ENCODE measurements around the gene ACTN3. TPM values are rescaled to one million over a fixed set of nuclear protein-coding genes. Genes with fewer than 3 reads are reported as not detected.
"Not testable (repeated sequence)": the region's sequence is repeated elsewhere in the genome, so short reads cannot be mapped to it uniquely, and the experiment has no call there.

Gene ACTN3
- total RNA-seq, 2 donors from 2014 or later = 0.10 to 0.15 TPM

DNA sequence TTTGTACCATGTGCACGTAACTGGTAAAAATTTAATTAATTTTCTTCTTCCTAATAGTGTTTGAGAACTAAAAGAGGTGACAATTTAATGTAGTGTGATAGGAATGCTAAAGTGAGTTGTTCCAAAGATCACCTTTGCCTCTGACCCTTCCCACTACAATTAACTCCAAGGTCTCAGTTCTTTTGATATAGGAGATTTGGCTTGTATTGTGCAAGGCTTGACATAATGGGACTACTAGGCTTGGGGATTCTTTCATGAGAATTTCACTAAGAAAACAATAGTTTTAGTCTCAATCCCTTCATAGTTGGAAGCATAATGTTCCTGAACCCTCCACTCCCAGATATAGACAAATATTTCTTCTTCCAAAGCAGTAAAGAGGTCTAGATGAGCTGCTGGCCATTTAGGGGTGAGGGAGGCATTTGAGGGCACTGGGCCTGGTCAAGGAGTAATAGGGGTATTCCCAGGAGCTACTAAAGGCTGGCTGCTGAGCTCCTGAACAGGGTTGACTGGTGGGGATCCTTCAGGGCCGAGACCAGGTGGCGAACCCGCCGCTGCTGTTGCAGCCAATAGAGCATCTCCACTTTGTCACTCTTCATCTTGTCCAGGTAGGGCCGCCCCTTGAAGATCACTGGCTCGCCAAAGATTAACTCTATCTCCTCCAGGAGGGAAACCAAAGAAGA lies 43.4 kb downstream of the ACTN3 start:
- ATAC-seq (no peak), DNase-seq (no peak)
- intact Hi-C loops (cut with DNase I) = no loop called here

DNA sequence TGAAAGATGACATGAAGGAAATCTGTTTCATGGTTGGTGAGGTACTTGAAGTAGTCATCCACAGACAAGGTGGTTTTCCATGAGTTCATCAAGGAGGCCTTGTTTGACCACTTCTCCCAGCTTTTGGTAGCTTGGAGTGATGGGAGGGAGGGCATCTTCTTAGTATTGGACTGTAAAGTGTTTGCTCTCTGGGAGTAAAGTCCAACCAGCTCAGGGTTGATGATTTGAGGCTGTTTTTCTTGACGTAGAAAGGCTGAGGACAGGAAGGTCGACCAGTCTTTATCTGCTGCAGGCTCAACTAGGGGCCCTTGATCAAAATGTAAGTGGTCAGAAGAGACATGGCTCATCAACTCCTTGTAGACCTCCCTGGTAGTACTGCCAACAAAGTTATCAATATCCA lies 44.5 kb downstream of the ACTN3 start:
- intact Hi-C loops (cut with DNase I) = no loop called here
- ATAC-seq = no peak
- no peak for DNase-seq

DNA sequence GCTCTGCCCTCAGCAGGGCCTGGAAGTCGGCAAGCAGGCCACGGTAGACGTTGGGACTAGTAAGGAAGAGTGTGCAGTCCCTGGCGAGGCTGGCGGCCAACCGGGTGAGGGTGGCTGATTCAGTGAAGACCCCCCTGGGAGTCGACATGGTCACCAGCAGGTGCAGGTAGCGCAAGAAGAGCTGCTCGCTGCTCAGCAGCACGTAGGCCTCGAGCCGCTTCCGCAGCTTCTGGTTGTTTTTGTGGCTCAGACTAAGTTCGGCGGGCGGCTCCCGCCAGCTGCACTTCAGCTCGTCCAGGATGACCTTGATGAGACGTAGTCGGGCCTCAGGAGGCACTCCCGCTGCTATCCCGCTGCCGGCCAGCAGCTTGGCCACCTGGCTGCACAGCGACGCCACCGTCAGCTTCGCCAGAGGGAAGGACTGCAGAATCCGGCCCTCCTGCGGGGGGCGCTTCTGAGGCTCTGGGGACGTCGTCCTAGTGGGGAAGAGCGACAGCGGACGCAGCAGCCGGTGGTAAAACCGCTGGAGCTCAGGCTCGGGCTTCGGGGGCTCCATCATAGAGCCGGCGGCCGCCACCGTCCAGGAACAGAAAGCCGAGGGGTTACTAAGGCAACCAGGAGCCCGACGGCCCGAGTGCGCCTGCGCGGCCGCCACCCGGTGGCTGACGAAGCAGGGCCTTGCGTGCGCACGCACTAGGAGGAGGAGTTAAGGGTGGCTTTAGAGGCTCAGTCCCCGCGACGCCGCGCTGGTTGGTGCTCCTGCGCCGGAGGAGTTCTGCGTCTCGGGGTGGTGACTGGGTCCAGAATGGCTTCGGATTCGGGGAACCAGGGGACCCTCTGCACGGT lies 46.0 kb downstream of the ACTN3 start, which contains the start of the genes CCDC87 and CCS:
Gene CCDC87 (minus strand): TSS at position 607 of the 846 bp plus-strand sequence. CDS start 48 bp downstream, at position 559.
Gene CCS (plus strand): TSS at position 729 of the 846 bp plus-strand sequence. CDS start 77 bp downstream, at position 806.
- intact Hi-C loops (cut with DNase I) = no loop called here
- peak; percentile 97 to 98 for ATAC-seq

DNA sequence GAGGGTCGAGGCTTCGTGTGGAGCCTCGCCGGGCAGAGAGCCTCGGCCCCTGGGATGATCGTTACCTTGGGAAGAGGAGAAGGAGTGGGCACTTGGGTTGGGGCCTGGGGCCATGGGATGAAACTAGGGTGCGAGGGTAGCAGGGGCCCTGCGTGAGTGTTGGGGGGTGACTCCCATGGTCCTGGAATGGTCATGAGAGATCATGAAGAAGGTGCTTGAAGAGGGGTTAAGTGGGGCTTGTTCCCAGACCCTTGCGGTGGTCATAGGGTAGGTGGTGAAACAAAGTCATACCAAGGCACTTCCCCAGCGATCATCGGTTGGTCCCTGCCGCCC lies 46.6 kb downstream of the ACTN3 start:
- ATAC-seq (peak in 1 of 2 donors; percentile 8), DNase-seq (no peak)
- intact Hi-C loops (cut with DNase I) = no loop called here

More for the DNA sequence above, 46.0 kb downstream of the ACTN3 start, which contains the start of the genes CCDC87 and CCS:
- DNase-seq = peak; percentile 99

DNA sequence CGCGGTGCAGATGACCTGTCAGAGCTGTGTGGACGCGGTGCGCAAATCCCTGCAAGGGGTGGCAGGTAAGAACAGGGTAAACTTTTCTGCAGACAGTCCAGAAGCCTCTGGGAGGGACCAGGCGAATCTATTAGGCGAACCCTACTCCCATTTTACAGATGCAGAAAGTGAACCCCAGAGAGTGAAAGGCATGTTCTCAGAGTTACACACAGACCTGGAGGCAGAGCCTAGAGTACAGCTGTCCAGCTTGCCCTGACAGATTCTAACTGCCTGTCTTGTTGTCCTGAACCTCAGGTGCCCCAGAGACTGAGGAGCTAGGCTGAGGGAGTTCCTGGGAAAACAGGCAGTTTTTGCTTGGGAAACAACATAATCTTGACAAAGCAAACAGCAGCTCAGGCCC lies 46.9 kb downstream of the ACTN3 start:
- ATAC-seq (no peak), DNase-seq (no peak)
- intact Hi-C loops (cut with DNase I) = no loop called here

DNA sequence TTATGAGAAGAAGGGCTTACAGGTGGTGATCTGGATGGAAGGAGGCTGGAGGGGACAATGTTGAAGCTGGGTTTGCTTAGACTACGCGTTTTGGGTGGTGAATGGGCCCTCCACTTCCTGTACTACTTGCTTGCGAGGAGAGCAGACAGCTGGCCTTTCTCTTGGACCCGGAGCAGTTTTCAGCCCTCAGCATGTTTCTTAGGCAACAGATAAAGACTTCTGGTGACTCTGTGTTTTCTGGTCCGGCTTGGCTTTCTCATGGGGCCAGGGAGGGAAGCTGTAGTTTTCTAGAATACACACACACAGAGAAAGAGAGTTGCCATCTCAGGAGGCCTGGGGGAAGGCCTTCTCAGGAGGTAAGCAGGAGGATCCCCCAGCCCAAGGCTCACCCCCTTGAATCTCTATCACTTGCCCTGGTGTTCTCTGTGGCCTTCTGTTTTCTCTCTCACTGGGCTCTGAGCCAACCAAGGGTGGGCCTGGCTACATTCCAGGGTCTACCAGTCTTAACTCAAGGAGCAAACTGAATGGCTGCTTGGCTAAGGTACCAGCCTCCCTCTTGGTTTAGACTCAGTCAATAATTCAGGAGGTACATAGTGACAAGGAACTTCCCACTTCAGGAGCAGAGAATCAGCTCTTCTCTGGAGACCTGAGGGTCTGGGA lies 48.7 kb downstream of the ACTN3 start:
- ATAC-seq = peak; percentile 20 to 57
- intact Hi-C loops (cut with DNase I) = no loop called here
- peak; percentile 65 for DNase-seq

DNA sequence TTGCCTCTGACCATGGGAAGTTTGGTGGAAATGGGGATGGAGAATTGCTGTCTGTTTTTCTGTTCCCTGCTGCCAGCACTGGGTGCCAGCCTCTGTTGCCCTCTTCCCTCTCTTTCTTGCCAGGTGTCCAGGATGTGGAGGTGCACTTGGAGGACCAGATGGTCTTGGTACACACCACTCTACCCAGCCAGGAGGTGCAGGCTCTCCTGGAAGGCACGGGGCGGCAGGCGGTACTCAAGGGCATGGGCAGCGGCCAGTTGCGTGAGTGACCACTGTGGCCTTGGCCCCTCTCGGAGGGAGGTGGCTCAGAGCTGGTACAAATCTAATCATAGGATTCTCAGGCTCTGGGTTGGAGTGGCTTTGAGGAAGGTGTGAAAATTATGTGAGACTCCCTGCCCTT lies 52.3 kb downstream of the ACTN3 start:
- intact Hi-C loops (cut with DNase I) = no loop called here
- ATAC-seq (no peak), DNase-seq (no peak)

DNA sequence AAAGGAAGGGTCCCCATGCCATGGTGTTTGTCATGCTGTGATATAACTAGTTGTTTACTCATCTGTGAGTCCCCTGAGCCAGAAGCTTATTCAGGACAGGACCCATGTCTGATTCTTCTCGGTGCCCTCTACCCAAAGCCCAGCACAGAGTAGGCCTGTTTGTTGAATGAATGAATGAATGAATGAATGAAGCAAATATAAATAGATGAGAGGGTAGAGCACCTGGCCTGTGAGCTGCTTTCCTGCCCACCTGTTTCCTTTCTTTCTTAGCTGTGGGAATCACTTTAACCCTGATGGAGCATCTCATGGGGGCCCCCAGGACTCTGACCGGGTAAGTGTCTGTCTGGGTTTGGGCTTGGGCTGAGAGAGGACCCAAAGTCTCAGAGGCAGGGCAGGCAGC lies 53.5 kb downstream of the ACTN3 start:
- intact Hi-C loops (cut with DNase I) = no loop called here
- no peak for ATAC-seq

DNA sequence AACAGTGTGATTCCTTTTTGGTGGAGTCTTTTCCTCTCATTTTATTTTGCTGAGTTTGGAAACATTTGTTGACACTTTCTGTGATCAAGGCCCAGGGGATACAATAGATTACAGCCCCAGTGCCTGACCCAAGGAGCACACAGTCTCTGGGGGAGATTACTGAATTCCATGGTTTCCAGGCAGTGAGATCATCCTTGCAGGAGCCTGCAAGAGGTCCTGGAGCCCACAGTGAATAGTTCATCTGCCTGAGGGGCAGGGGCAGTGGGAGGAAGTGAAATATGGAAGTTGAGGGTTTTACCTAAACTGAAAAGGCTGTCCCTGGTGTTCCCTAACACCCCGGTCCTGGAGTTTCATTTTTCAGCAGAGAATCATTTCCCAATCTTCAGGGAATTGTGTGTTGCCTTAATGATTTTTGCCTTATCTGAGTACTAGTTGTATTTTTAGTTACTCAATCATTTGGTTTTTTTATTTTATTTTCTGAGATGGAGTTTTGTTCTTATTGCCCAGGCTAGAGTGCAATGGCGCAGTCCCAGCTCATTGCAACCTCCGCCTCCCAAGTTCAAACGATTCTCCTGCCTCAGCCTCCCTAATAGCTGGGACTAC lies 54.0 kb downstream of the ACTN3 start:
- intact Hi-C loops (cut with DNase I) = no loop called here
- ATAC-seq (peak; percentile 37 to 69), DNase-seq (no peak)

More for the DNA sequence above, 53.5 kb downstream of the ACTN3 start:
- no peak for DNase-seq

DNA sequence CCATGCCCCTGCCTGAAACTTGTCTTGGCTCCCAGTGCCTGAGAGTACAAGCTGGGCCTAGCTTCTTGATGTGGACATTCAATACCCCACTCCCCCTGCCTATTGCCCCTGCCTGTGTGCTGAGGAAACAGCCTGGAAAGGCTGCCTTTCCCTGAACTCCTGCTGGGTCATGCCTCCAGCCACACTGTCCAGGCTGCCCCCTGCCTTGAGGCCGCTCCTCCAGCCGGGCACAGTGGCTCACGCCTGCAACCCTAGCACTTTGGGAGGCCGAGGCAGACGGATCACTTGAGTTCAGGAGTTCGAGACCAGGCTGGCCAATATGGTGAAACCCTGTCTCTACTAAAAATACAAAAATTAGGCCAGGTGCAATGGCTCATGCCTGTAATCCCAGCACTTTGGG lies 56.4 kb downstream of the ACTN3 start:
- ATAC-seq (no peak), DNase-seq (no peak)
- intact Hi-C loops (cut with DNase I) = no loop called here

DNA sequence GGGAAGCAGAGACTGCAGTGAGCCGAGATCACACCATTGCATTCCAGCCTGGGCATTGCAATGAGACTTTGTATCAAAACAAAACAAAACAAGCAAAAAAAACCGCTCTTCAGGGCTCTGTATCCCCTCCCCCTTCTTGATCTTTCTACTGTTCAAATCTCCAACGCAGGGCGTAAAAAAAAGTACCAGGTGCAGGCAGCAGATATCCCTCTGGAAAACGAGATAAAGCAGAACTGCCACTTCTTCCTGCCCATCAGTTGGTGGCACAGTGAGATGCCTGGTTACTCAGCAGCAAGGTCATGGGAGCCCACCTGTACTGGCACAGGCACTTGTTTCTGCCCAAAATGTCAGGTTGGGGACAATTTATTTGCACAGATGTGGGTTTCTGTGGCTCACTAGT lies 57.5 kb downstream of the ACTN3 start:
- no peak for ATAC-seq
- intact Hi-C loops (cut with DNase I) = no loop called here
- DNase-seq = no peak

DNA sequence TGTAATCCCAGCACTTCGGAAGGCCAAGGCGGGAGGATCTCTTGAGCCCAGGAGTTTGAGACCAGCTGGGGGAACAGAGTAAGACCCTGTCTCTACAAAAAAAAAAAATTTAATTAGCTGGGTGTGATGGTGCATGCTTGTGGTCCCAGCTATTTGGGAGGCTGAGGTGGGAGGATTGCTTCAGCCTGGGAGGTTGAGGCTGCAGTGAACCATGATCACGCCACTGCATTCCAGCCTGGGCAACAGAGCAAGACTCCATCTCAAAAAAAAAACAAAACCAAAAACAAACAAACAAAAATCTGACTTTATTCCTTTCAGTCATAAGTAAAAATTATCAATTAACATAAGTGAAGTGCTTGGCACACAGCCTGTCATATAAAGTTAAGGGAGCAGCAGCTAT lies 59.9 kb downstream of the ACTN3 start:
- intact Hi-C loops (cut with DNase I); DNase-seq; ATAC-seq: not testable (repeated sequence)

DNA sequence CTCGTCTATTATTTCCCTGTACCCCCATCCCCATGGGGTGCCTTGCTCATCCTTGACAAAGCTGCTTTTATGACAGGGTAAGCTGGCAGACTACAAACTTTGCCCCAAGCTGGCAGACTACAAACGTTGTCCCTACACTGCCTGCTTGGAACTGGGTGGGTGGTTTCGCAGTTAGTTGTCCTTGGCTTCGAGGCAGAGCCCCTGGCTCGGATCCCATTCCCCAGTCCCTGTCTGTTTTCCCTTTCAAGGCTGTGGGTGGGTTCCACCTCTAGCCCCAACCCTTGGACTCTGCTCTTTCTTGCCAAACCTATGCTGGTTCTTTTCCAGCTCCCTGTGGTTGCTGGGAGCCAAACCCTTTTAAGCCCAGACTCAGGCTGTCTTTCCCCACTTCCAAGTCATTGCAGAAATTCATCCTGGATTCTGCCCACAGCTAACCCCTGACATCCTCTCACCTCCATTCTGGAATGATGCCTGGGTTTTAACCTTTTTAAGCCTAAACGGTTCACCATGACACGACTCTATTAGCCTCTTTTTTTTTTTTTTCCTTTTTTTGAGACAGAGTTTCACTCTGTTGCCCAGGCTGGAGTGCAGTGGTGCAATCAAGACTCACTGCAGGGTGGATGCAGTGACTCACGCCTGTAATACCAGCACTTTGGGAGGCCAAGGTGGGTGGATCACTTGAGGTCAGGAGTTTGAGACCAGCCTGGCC lies 60.6 kb downstream of the ACTN3 start:
- intact Hi-C loops (cut with DNase I) = no loop called here
- peak; percentile 80 for DNase-seq
- peak; percentile 75 to 90 for ATAC-seq

DNA sequence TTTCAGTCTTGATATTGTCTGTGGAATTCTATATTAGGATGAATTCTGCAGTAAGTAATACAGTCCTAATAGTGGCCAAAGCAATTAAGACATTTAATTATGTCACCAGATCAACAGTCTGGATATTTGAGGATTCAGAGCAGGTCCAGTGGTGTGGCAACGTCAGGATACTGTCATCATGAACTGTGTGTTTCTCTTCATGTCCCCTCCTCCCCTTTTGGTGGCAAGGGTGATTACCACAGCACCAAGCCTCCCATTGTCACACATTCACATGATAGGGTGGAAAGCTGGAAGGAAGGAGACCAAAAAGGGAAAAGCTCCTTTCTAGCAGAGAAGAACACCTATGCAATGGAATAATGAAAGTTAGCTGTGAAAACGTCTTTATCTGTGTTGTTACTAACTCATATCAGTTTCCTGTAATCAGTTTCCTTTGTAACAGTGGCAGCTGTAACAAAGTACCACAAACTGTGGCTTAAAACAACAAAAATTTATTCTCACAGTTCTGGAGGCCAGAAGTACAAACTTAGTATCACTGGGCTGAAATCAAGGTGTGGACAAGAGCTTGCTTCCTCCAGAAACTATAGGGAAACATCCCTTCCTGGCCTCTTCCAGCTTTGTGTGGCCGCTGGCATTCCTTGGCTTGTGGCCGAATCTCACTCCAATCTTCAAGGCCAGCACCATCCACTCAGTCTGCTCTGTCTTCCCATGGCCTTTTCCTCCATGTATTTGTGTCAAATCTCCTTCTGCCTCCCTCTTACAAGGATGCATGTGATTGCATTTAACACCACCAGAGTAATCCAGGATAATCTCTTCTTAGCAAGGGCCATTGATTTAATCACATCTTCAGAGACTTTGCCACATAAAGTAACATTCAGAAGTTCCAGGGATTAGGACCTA lies 63.3 kb downstream of the ACTN3 start:
- DNase-seq (no peak), ATAC-seq (no peak)
- intact Hi-C loops (cut with DNase I) = no loop called here

DNA sequence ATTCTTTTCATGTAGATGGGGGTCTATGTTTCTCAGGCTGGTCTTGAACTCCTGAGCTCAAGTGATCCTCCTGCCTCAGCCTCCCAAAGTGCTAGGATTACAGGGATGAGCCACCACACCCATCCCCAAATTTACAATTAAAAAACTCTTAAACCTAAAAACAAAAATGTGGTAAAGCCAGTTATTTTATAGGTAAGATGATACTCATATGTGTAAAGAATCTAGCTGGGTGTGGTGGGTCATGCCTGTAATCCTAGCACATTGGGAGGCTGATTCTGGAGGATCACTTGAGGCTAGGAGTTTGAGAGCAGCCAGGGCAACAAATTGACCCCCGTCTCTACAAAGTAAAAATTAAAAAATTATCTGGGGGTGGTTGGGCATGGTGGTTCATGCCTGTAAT lies 65.8 kb downstream of the ACTN3 start:
- intact Hi-C loops (cut with DNase I) = no loop called here
- no peak for DNase-seq
- no peak for ATAC-seq

All from left cardiac atrium (tissue), 4 donors.